ENCODE data around the gene EBF3. TPM values are rescaled to one million over a fixed set of nuclear protein-coding genes. Genes with fewer than 3 reads are reported as not detected.

EBF3 gene
- total RNA-seq, 1 experiment from 2014 or later: 0.64 TPM

GRCh38 chr10:129849452-129849750 lies 114.7 kb downstream of the EBF3 start:
- ChIA-PET CTCF (interaction anchor here (0.6 kb wide), 1 partner anchor 19 kb away, joined by 6 read pairs; no protein-coding TSS in a partner anchor), POLR2A (no interaction called here)
- no peak overlapping the region for H3K4me3 ChIP-seq (ENCODE audit: low read depth in 2 of 2, low read length in 2 of 2)
- no peak for DNase-seq (ENCODE audit: low read depth, low spot score)
- intact Hi-C loops (cut with micrococcal nuclease; ENCODE audit: unreplicated experiment): no loop called here
- in situ Hi-C loops (cut with HindIII; ENCODE audit: low pct_unique_long_range_greater_than_20kb, low sequenced_read_pairs): no loop called here
- ATAC-seq: no peak
- no peak overlapping the region for H3K27ac ChIP-seq (ENCODE audit: low read length)
- no peak for TF ChIP-seq SIN3A (IDR thresholded peaks at IDR 0.05; ENCODE audit: borderline replicate concordance, insufficient read depth, low read depth, low read length)
- TF ChIP-seq REST (IDR thresholded peaks at IDR 0.05; ENCODE audit: insufficient read depth in 1 of 2, low read depth in 2 of 2, low read length in 1 of 2): no peak
- TF ChIP-seq POLR2AphosphoS5 (IDR thresholded peaks at IDR 0.05; ENCODE audit: low read depth, low read length): no peak
- TF ChIP-seq, protein P1, sequence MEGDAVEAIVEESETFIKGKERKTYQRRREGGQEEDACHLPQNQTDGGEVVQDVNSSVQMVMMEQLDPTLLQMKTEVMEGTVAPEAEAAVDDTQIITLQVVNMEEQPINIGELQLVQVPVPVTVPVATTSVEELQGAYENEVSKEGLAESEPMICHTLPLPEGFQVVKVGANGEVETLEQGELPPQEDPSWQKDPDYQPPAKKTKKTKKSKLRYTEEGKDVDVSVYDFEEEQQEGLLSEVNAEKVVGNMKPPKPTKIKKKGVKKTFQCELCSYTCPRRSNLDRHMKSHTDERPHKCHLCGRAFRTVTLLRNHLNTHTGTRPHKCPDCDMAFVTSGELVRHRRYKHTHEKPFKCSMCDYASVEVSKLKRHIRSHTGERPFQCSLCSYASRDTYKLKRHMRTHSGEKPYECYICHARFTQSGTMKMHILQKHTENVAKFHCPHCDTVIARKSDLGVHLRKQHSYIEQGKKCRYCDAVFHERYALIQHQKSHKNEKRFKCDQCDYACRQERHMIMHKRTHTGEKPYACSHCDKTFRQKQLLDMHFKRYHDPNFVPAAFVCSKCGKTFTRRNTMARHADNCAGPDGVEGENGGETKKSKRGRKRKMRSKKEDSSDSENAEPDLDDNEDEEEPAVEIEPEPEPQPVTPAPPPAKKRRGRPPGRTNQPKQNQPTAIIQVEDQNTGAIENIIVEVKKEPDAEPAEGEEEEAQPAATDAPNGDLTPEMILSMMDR (IDR thresholded peaks at IDR 0.05): no peak
- no peak for TF ChIP-seq TCF7L2 (IDR thresholded peaks at IDR 0.05; ENCODE audit: low read depth, low read length)
- H3K9me3 ChIP-seq (ENCODE audit: control insufficient read depth, insufficient read depth, low read depth, low read length): no peaks in the 10 kb centered on the region
- H3K36me3 ChIP-seq (ENCODE audit: control insufficient read depth, insufficient read depth, low read length): no peaks in the 10 kb centered on the region
- H3K4me1 ChIP-seq (ENCODE audit: control insufficient read depth, insufficient read depth, low read length): peaks cover 4% of the 10 kb centered on the region; the same call in 1 of the 2 replicates
- BruUV-seq (replicated peaks): no TSS peak
- no peaks in the 10 kb centered on the region; the same call in none of the 2 replicates for H3K27me3 ChIP-seq (ENCODE audit: control insufficient read depth, insufficient read depth, low read length)

DNA sequence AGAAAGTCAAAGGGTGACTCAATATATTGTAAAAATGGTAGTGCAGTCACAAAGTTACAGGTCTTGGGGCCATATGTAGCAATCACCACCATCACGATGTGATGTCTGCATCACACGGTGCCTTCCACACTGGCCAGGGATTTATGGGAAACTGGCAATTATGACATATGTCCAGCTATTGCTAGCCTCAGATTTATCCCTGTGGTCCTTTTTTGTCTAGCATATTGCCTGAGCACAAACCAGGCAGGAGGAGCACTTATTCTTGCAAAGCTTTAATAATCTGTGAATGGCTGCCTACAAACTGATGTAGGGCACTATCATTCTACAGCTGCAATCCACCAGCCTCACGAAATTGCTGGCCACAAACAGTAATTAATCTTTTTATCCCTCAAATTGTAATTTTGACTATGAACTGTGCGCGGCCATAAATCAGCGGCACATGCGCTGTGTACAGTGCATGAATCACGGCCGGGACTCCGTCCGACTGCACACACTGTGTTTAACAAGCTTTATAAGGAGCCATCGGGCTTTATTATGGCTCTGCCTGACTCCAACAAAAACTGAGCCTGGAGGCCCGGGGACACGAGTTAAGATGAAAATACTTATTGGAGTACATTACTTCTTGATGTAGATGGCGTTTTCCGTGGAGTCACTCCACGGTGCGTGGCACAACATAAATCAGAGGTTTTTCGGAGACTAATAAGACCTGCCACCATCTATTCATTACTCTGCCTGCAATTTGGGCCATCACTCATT lies 115.2 kb downstream of the EBF3 start:
- BruUV-seq (replicated peaks): no TSS peak
- ChIA-PET POLR2A (no interaction called here), CTCF (interaction anchor here (0.6 kb wide), 2 partner anchors 19 to 123 kb away, joined by 3 to 6 read pairs; no protein-coding TSS in a partner anchor)
- Histone ChIP-seq H3K27me3 (ENCODE audit: control insufficient read depth, insufficient read depth, low read length) (no peaks in the 10 kb centered on the region; the same call in none of the 2 replicates), H3K36me3 (ENCODE audit: control insufficient read depth, insufficient read depth, low read length) (no peaks in the 10 kb centered on the region), H3K4me1 (ENCODE audit: control insufficient read depth, insufficient read depth, low read length) (peaks cover 4% of the 10 kb centered on the region; the same call in 1 of the 2 replicates), H3K9me3 (ENCODE audit: control insufficient read depth, insufficient read depth, low read depth, low read length) (no peaks in the 10 kb centered on the region), H3K4me3 (ENCODE audit: low read depth in 2 of 2, low read length in 2 of 2) (no peak overlapping the region), H3K27ac (ENCODE audit: low read length) (no peak overlapping the region)
- TF ChIP-seq, protein P1 (IDR thresholded peaks at IDR 0.05): no peak
- TF ChIP-seq TCF7L2 (IDR thresholded peaks at IDR 0.05; ENCODE audit: low read depth, low read length) (no peak), POLR2AphosphoS5 (IDR thresholded peaks at IDR 0.05; ENCODE audit: low read depth, low read length) (no peak), REST (IDR thresholded peaks at IDR 0.05; ENCODE audit: insufficient read depth in 1 of 2, low read depth in 2 of 2, low read length in 1 of 2) (no peak), SIN3A (IDR thresholded peaks at IDR 0.05; ENCODE audit: borderline replicate concordance, insufficient read depth, low read depth, low read length) (no peak)
- intact Hi-C loops (cut with micrococcal nuclease; ENCODE audit: unreplicated experiment) (no loop called here), in situ Hi-C loops (cut with HindIII; ENCODE audit: low pct_unique_long_range_greater_than_20kb, low sequenced_read_pairs) (no loop called here)
- ATAC-seq (no peak), DNase-seq (ENCODE audit: low read depth, low spot score) (no peak)
